H1 (cell line): Measurements from ENCODE around the gene SLC38A2. TPM values are rescaled to one million over a fixed set of nuclear protein-coding genes. Genes with fewer than 3 reads are reported as not detected.

Source experiments
- CEBPB ChIP-seq: IDR thresholded peaks from 2 replicates; pipeline ENCODE4 v1.6.1; 2012; ENCODE audit warnings: low read depth, low read length
- POLR2A ChIP-seq, 2 experiments: IDR thresholded peaks; 1 replicate in 1 of 2; 2 replicates in 1 of 2; pipeline ENCODE4 v1.6.1; 2011; ENCODE audit warnings: low read depth in 2 of 2, low read length in 2 of 2, mild to moderate bottlenecking in 2 of 2; ENCODE audit errors: control extremely low read depth in 1 of 2
- SIX5 ChIP-seq: IDR thresholded peaks from 2 replicates; pipeline ENCODE4 v1.6.1; 2011; ENCODE audit warnings: mild to moderate bottlenecking, low read depth, low read length
- polyA plus RNA-seq, 7 experiments: library from polyadenylated mRNA; depleted of rRNA in 3 of 7; stranded (reverse) in 5 of 7; unstranded in 2 of 7; fragments of >200 nt in 5 of 7; fragments of 200-250 nt in 2 of 7; gene quantifications; 1 replicate in 5 of 7; 2 replicates in 1 of 7; 4 replicates in 1 of 7; pipeline versions ENCODE4 v1.2.1 to v1.2.3, GENCODE V29; 2011 to 2013; ENCODE audit warnings: missing spikeins in 2 of 7, mixed read lengths in 2 of 7
- total RNA-seq: library from RNA; stranded (reverse); fragmentation: NEBNext Ultra II Directional; extraction: Animal tissue kit (Norgen Biotek cat#: 25700); gene quantifications from 2 replicates; pipeline ENCODE4 v1.2.1, GENCODE V29; 2021
- TF ChIP-seq, protein P1 (sequence below): fragments of 300-600 bp; sonication (generic); IDR thresholded peaks from 2 replicates; pipeline ENCODE4 v1.7.1; 2012; ENCODE audit warnings: low read length, moderate library complexity, mild to moderate bottlenecking, inconsistent platforms; ENCODE audit not compliant: insufficient replicate concordance

The SLC38A2 gene
- total and polyA plus RNA-seq, 2 of the 8 experiments (the other 6 are each of a cell fraction or from before 2014, with no cell fraction given) = 163 to 684 TPM

DNA sequence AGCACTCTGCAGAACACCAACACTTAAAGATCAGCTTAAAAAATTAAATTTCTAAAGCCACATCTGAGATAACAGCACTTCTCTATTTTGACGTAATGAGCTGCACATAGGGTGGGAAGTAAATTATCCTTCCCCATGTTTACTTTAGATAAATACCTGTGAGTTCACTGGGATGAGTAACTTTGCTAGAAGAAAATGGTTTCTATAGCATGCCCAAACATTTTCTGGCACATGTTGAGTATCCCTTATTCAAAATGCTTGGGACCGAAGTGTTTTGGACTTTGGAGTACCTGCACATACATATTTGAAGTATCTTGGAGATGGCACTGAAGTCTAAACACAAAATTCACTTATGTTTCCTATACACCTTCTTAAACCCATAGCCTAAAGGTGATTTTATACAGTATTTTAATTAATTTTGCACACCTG, 6.6 kb downstream of the SLC38A2 start (continued):
- TF ChIP-seq, protein P1, sequence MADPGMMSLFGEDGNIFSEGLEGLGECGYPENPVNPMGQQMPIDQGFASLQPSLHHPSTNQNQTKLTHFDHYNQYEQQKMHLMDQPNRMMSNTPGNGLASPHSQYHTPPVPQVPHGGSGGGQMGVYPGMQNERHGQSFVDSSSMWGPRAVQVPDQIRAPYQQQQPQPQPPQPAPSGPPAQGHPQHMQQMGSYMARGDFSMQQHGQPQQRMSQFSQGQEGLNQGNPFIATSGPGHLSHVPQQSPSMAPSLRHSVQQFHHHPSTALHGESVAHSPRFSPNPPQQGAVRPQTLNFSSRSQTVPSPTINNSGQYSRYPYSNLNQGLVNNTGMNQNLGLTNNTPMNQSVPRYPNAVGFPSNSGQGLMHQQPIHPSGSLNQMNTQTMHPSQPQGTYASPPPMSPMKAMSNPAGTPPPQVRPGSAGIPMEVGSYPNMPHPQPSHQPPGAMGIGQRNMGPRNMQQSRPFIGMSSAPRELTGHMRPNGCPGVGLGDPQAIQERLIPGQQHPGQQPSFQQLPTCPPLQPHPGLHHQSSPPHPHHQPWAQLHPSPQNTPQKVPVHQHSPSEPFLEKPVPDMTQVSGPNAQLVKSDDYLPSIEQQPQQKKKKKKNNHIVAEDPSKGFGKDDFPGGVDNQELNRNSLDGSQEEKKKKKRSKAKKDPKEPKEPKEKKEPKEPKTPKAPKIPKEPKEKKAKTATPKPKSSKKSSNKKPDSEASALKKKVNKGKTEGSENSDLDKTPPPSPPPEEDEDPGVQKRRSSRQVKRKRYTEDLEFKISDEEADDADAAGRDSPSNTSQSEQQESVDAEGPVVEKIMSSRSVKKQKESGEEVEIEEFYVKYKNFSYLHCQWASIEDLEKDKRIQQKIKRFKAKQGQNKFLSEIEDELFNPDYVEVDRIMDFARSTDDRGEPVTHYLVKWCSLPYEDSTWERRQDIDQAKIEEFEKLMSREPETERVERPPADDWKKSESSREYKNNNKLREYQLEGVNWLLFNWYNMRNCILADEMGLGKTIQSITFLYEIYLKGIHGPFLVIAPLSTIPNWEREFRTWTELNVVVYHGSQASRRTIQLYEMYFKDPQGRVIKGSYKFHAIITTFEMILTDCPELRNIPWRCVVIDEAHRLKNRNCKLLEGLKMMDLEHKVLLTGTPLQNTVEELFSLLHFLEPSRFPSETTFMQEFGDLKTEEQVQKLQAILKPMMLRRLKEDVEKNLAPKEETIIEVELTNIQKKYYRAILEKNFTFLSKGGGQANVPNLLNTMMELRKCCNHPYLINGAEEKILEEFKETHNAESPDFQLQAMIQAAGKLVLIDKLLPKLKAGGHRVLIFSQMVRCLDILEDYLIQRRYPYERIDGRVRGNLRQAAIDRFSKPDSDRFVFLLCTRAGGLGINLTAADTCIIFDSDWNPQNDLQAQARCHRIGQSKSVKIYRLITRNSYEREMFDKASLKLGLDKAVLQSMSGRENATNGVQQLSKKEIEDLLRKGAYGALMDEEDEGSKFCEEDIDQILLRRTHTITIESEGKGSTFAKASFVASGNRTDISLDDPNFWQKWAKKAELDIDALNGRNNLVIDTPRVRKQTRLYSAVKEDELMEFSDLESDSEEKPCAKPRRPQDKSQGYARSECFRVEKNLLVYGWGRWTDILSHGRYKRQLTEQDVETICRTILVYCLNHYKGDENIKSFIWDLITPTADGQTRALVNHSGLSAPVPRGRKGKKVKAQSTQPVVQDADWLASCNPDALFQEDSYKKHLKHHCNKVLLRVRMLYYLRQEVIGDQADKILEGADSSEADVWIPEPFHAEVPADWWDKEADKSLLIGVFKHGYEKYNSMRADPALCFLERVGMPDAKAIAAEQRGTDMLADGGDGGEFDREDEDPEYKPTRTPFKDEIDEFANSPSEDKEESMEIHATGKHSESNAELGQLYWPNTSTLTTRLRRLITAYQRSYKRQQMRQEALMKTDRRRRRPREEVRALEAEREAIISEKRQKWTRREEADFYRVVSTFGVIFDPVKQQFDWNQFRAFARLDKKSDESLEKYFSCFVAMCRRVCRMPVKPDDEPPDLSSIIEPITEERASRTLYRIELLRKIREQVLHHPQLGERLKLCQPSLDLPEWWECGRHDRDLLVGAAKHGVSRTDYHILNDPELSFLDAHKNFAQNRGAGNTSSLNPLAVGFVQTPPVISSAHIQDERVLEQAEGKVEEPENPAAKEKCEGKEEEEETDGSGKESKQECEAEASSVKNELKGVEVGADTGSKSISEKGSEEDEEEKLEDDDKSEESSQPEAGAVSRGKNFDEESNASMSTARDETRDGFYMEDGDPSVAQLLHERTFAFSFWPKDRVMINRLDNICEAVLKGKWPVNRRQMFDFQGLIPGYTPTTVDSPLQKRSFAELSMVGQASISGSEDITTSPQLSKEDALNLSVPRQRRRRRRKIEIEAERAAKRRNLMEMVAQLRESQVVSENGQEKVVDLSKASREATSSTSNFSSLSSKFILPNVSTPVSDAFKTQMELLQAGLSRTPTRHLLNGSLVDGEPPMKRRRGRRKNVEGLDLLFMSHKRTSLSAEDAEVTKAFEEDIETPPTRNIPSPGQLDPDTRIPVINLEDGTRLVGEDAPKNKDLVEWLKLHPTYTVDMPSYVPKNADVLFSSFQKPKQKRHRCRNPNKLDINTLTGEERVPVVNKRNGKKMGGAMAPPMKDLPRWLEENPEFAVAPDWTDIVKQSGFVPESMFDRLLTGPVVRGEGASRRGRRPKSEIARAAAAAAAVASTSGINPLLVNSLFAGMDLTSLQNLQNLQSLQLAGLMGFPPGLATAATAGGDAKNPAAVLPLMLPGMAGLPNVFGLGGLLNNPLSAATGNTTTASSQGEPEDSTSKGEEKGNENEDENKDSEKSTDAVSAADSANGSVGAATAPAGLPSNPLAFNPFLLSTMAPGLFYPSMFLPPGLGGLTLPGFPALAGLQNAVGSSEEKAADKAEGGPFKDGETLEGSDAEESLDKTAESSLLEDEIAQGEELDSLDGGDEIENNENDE = no peak
- no peak for TF ChIP-seq POLR2A (IDR thresholded peaks at IDR 0.05; ENCODE audit: control extremely low read depth in 1 of 2, low read depth in 2 of 2, low read length in 2 of 2)
- no peak for TF ChIP-seq CEBPB
- no peak for TF ChIP-seq SIX5
